GM20000 (cell line): ENCODE measurements around the gene HOMER1.
"Not testable (repeated sequence)": the region's sequence is repeated elsewhere in the genome, so short reads cannot be mapped to it uniquely, and the experiment has no call there.

ENCODE experiments used
- DNase-seq: peaks from one replicate; pipeline ENCODE4 v3.0.0; 2012; ENCODE audit warnings: low spot score
- CTCF ChIP-seq: IDR thresholded peaks from 2 replicates; pipeline ENCODE4 v1.5.1; 2012; ENCODE audit warnings: mild to moderate bottlenecking, control low read depth; ENCODE audit errors: extremely low read depth, missing control alignments

The HOMER1 gene

GRCh38 chr5:79517601-79518000 lies 3.7 kb upstream of the HOMER1 start:
- DNase-seq, result no peak
- TF ChIP-seq CTCF, result no peak

GRCh38 chr5:79516986-79517385 lies 3.1 kb upstream of the HOMER1 start:
- no peak for DNase-seq
- TF ChIP-seq CTCF, result no peak

- DNase-seq, result not testable (repeated sequence)
Observed at GRCh38 chr5:79516331-79516730, 2.4 kb upstream of the HOMER1 start.

- no peak for TF ChIP-seq CTCF
- peak; percentile 91 for DNase-seq
Observed at GRCh38 chr5:79514391-79515105, 614 bp upstream of the HOMER1 start.

- DNase-seq, result peak; percentile 31
- no peak for TF ChIP-seq CTCF
Observed at GRCh38 chr5:79513308-79513703, 628 bp downstream of the HOMER1 start.

- no peak for DNase-seq
- TF ChIP-seq CTCF, result no peak
Observed at GRCh38 chr5:79512471-79513307, 1.2 kb downstream of the HOMER1 start.

- no peak for TF ChIP-seq CTCF
- no peak for DNase-seq
Observed at GRCh38 chr5:79512049-79512448, 1.9 kb downstream of the HOMER1 start.
